A549 (cell line): ENCODE results near the gene PCDHB3. TPM values are rescaled to one million over a fixed set of nuclear protein-coding genes. Genes with fewer than 3 reads are reported as not detected.

Source experiments
- ATAC-seq, 2 experiments: fragments of 200-7000 bp in 1 of 2; fragments of >200 bp in 1 of 2; cut with Nextera tagmentation in 1 of 2; cut with Tn5 transposase in 1 of 2; 3 replicates each; pipeline versions ENCODE4 v1.8.0 to v1.9.1; 2018 to 2020; ENCODE audit warnings: mild to moderate bottlenecking in 1 of 2, moderate library complexity in 1 of 2
- CTCF ChIA-PET: fragments of 300-600 bp; sonication (Branson Sonifier 250); formaldehyde crosslinking; extraction: SDS; loops from one replicate; lab custom pipeline; 2021; ENCODE audit warnings: antibody characterized with exemption, inconsistent platforms; lab: Yijun Ruan, JAX
- POLR2A ChIA-PET: fragments of 350-600 bp; formaldehyde crosslinking; extraction: SDS; loops from one replicate; lab custom pipeline; 2021; ENCODE audit warnings: antibody characterized with exemption, inconsistent platforms; lab: Yijun Ruan, JAX
- DNase-seq, 2 experiments: peaks; one replicate each; pipeline versions ENCODE4 v3.0.0 to v3.0.0-alpha.2; 2011 to 2016; ENCODE audit warnings: low read depth in 1 of 2, low spot score in 1 of 2
- FAIRE-seq: peaks from 2 replicates; lab custom pipeline; 2011; peaks lifted over from hg19 to GRCh38; lab: Jason Lieb, UNC
- H3K27ac ChIP-seq, 2 experiments: fragments of >200 bp; sonication (Bioruptor Twin); formaldehyde crosslinking; 3 replicates each; pipeline ENCODE4 v1.5.1; 2016 to 2017
- H3K4me1 ChIP-seq: fragments of >200 bp; sonication (Bioruptor Twin); formaldehyde crosslinking; 3 replicates; pipeline ENCODE4 v1.6.1; 2016
- H3K4me2 ChIP-seq: fragments of >200 bp; sonication (Bioruptor Twin); formaldehyde crosslinking; 3 replicates; pipeline ENCODE4 v1.6.1; 2016
- H3K4me3 ChIP-seq: fragments of >200 bp; sonication (Bioruptor Twin); formaldehyde crosslinking; 3 replicates; pipeline ENCODE4 v1.5.1; 2016
- H3K9me3 ChIP-seq: fragments of >200 bp; sonication (Bioruptor Twin); formaldehyde crosslinking; 3 replicates; pipeline ENCODE4 v1.6.1; 2016
- BHLHE40 ChIP-seq: IDR thresholded peaks from 2 replicates; pipeline ENCODE4 v1.6.1; 2012; ENCODE audit warnings: low read depth, low read length, inconsistent platforms
- CBX8 ChIP-seq: fragments of 200-600 bp; sonication (generic); IDR thresholded peaks from 2 replicates; pipeline ENCODE4 v1.6.1; 2016
- CHD2 ChIP-seq: fragments of 150-350 bp; IDR thresholded peaks from 2 replicates; pipeline ENCODE4 v1.6.1; 2014; ENCODE audit warnings: low read length; ENCODE audit not compliant: partially characterized antibody
- CHD4 ChIP-seq: fragments of 200-600 bp; sonication (generic); IDR thresholded peaks from 2 replicates; pipeline ENCODE4 v1.6.1; 2016; ENCODE audit warnings: antibody characterized with exemption, mild to moderate bottlenecking, borderline replicate concordance
- E2F6 ChIP-seq: IDR thresholded peaks from 2 replicates; pipeline ENCODE4 v1.6.1; 2012; ENCODE audit warnings: low read depth, borderline replicate concordance
- EHF ChIP-seq: fragments of 250-450 bp; sonication (Bioruptor Pico); IDR thresholded peaks from 2 replicates; pipeline ENCODE4 v1.5.0; 2020; ENCODE audit warnings: mild to moderate bottlenecking
- EHMT2 ChIP-seq: fragments of 200-600 bp; sonication (generic); IDR thresholded peaks from 2 replicates; pipeline ENCODE4 v1.6.1; 2016; ENCODE audit warnings: antibody characterized with exemption, low read depth, mild to moderate bottlenecking, moderate library complexity
- FOSB ChIP-seq: fragments of 250-450 bp; sonication (Bioruptor Pico); IDR thresholded peaks from 2 replicates; pipeline ENCODE4 v1.5.0; 2020; ENCODE audit warnings: mild to moderate bottlenecking, moderate library complexity
- FOXS1 ChIP-seq: fragments of 250-450 bp; sonication (Bioruptor Pico); IDR thresholded peaks from 2 replicates; pipeline ENCODE4 v1.5.0; 2020; ENCODE audit warnings: mild to moderate bottlenecking, moderate library complexity
- HDAC2 ChIP-seq: fragments of 200-600 bp; sonication (generic); IDR thresholded peaks from 2 replicates; pipeline ENCODE4 v1.6.1; 2016
- HEYL ChIP-seq: fragments of 250-450 bp; sonication (Bioruptor Pico); IDR thresholded peaks from 2 replicates; pipeline ENCODE4 v1.8.0; 2021; ENCODE audit warnings: mild to moderate bottlenecking, moderate library complexity
- HOXA7 ChIP-seq: fragments of 250-450 bp; sonication (Bioruptor Pico); IDR thresholded peaks from 2 replicates; pipeline ENCODE4 v1.5.0; 2020; ENCODE audit warnings: mild to moderate bottlenecking, moderate library complexity
- HOXB5 ChIP-seq: fragments of 250-450 bp; sonication (Bioruptor Pico); IDR thresholded peaks from 2 replicates; pipeline ENCODE4 v1.5.0; 2020; ENCODE audit warnings: mild to moderate bottlenecking, moderate library complexity
- MAX ChIP-seq: IDR thresholded peaks from 2 replicates; pipeline ENCODE4 v1.6.1; 2012
- MAZ ChIP-seq: fragments of 150-350 bp; IDR thresholded peaks from 2 replicates; pipeline ENCODE4 v1.6.1; 2014; ENCODE audit warnings: antibody characterized with exemption, low read depth, low read length, borderline replicate concordance
- MYC ChIP-seq: IDR thresholded peaks from 2 replicates; pipeline ENCODE4 v1.6.1; 2012; ENCODE audit warnings: mild to moderate bottlenecking, inconsistent platforms, low read length, improper control_type of control experiment, borderline replicate concordance
- NPAS2 ChIP-seq: fragments of 250-450 bp; sonication (Bioruptor Pico); IDR thresholded peaks from 2 replicates; pipeline ENCODE4 v1.8.0; 2022; ENCODE audit warnings: mild to moderate bottlenecking, moderate library complexity, borderline replicate concordance
- NR3C1 ChIP-seq: fragments of >200 bp; sonication (Bioruptor Twin); formaldehyde crosslinking; IDR thresholded peaks from 3 replicates; pipeline ENCODE4 v1.6.1; 2017
- PBX3 ChIP-seq: IDR thresholded peaks from 2 replicates; pipeline ENCODE4 v1.6.1; 2012
- PHF8 ChIP-seq: fragments of 200-600 bp; sonication (generic); IDR thresholded peaks from 2 replicates; pipeline ENCODE4 v1.6.1; 2016; ENCODE audit warnings: low read depth, mild to moderate bottlenecking, antibody characterized with exemption, moderate library complexity, borderline replicate concordance
- POLR2A ChIP-seq: IDR thresholded peaks from 2 replicates; pipeline ENCODE4 v1.6.1; 2012; ENCODE audit warnings: mild to moderate bottlenecking, low read length
- RAD21 ChIP-seq, 2 experiments: fragments of >200 bp in 1 of 2; sonication (Bioruptor Twin) in 1 of 2; formaldehyde crosslinking in 1 of 2; IDR thresholded peaks in 1 of 2; conservative IDR thresholded peaks in 1 of 2; 2 replicates in 1 of 2; 3 replicates in 1 of 2; pipeline ENCODE4 v1.6.1; 2012 to 2018; ENCODE audit warnings: inconsistent platforms in 1 of 2
- RARB ChIP-seq: fragments of 250-450 bp; sonication (Bioruptor Pico); IDR thresholded peaks from 2 replicates; pipeline ENCODE4 v1.8.0; 2021; ENCODE audit warnings: mild to moderate bottlenecking, moderate library complexity
- SMC3 ChIP-seq: fragments of >200 bp; sonication (Bioruptor Twin); formaldehyde crosslinking; IDR thresholded peaks from 3 replicates; pipeline ENCODE4 v1.6.1; 2018; ENCODE audit warnings: inconsistent platforms
- TP53 ChIP-seq: fragments of 250-450 bp; sonication (Bioruptor Pico); IDR thresholded peaks from 2 replicates; pipeline ENCODE4 v1.5.0; 2021; ENCODE audit warnings: mild to moderate bottlenecking, moderate library complexity
- ZC3H11A ChIP-seq: fragments of 450-650 bp; IDR thresholded peaks from 2 replicates; pipeline ENCODE4 v1.6.1; 2014; ENCODE audit warnings: antibody characterized with exemption, mild to moderate bottlenecking
- ZFP36 ChIP-seq: fragments of 450-650 bp; IDR thresholded peaks from 2 replicates; pipeline ENCODE4 v1.6.1; 2014; ENCODE audit warnings: borderline replicate concordance; ENCODE audit not compliant: partially characterized antibody
- ZNF302 ChIP-seq: fragments of 250-450 bp; sonication (Bioruptor Pico); IDR thresholded peaks from 2 replicates; pipeline ENCODE4 v1.9.0; 2021; ENCODE audit warnings: inconsistent platforms, mild to moderate bottlenecking, moderate library complexity
- ZSCAN20 ChIP-seq: fragments of 250-450 bp; sonication (Bioruptor Pico); IDR thresholded peaks from 2 replicates; pipeline ENCODE4 v1.8.0; 2022; ENCODE audit warnings: mild to moderate bottlenecking, moderate library complexity
- WGBS: methylation state at CpG from one replicate; pipeline ENCODE4 v1.1.6; 2017; ENCODE audit errors: missing lambda C conversion rate; 5-methylcytosine and 5-hydroxymethylcytosine counted together
- polyA plus RNA-seq, 4 experiments: library from polyadenylated mRNA; depleted of rRNA in 3 of 4; stranded (reverse); fragments of >200 nt; fragmentation: RNase III in 1 of 4; extraction: RNeasy Plus Mini Kit Qiagen cat#74134 plus additional on column Dnase treatment in 1 of 4; gene quantifications; 2 replicates in 3 of 4; 3 replicates in 1 of 4; pipeline ENCODE4 v1.2.3, GENCODE V29; 2011 to 2017
- TF ChIP-seq, protein P1 (sequence below): fragments of 200-600 bp; sonication (generic); IDR thresholded peaks from 2 replicates; pipeline ENCODE4 v1.6.1; 2016; ENCODE audit warnings: antibody characterized with exemption, mild to moderate bottlenecking, moderate library complexity
- TF ChIP-seq, protein P2 (sequence below): fragments of >200 bp; sonication (Bioruptor Twin); formaldehyde crosslinking; IDR thresholded peaks from 2 replicates; pipeline ENCODE4 v1.6.1; 2016

The PCDHB3 gene
- polyA plus RNA-seq, 2 of the 4 experiments (the other 2 are of a cell fraction) = 0.06 to 0.10 TPM

DNA sequence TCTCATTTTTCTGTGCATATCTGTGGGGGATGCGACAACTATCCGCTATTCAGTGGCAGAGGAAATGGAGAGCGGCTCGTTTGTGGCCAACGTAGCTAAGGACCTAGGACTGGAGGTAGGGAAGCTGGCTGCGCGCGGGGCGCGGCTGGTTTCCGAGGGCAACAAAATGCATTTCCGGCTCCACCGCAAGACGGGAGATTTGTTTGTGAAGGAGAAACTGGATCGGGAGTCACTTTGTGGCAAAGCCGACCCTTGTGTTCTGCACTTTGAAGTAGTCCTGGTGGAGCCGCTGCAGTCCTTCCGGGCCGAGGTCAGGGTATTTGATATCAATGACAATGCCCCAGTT lies 48.8 kb upstream of the PCDHB3 start:
- CTCF ChIA-PET = interaction anchor here (0.7 to 2.2 kb wide), 7 partner anchors 10 to 245 kb away, joined by 3 to 9 read pairs (median 4); partner anchors contain the start of genes PCDHA12 and PCDHA8
- H3K27ac ChIP-seq = no peak overlapping the region

GRCh38 chr5:141077826-141078225 lies 22.4 kb upstream of the PCDHB3 start:
- Histone ChIP-seq H3K4me1 (no peaks in the 10 kb centered on the region), H3K4me2 (no peak overlapping the region), H3K4me3 (no peak overlapping the region), H3K9me3 (no peaks in the 10 kb centered on the region), H3K27ac (no peak overlapping the region)
- FAIRE-seq (no peak), DNase-seq (no peak), ATAC-seq (no peak)
- ChIA-PET CTCF (interaction anchor here (0.8 to 1.8 kb wide), 5 partner anchors 8 to 287 kb away, joined by 3 to 4 read pairs (median 3); partner anchors contain the start of genes PCDHB11 and PCDHB2), POLR2A (no interaction called here)
- WGBS = 86% methylated on average over 17 of the region's 17 CpGs
- TF ChIP-seq, protein P1, sequence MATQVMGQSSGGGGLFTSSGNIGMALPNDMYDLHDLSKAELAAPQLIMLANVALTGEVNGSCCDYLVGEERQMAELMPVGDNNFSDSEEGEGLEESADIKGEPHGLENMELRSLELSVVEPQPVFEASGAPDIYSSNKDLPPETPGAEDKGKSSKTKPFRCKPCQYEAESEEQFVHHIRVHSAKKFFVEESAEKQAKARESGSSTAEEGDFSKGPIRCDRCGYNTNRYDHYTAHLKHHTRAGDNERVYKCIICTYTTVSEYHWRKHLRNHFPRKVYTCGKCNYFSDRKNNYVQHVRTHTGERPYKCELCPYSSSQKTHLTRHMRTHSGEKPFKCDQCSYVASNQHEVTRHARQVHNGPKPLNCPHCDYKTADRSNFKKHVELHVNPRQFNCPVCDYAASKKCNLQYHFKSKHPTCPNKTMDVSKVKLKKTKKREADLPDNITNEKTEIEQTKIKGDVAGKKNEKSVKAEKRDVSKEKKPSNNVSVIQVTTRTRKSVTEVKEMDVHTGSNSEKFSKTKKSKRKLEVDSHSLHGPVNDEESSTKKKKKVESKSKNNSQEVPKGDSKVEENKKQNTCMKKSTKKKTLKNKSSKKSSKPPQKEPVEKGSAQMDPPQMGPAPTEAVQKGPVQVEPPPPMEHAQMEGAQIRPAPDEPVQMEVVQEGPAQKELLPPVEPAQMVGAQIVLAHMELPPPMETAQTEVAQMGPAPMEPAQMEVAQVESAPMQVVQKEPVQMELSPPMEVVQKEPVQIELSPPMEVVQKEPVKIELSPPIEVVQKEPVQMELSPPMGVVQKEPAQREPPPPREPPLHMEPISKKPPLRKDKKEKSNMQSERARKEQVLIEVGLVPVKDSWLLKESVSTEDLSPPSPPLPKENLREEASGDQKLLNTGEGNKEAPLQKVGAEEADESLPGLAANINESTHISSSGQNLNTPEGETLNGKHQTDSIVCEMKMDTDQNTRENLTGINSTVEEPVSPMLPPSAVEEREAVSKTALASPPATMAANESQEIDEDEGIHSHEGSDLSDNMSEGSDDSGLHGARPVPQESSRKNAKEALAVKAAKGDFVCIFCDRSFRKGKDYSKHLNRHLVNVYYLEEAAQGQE = no peak
- no peak for TF ChIP-seq NPAS2 (CRISPR knock-in tag)
- no peak for TF ChIP-seq SMC3
- TF ChIP-seq RAD21 (conservative IDR thresholded peaks at IDR 0.05 in 1 of 2, IDR thresholded peaks at IDR 0.05 in 1 of 2) = no peak
- TF ChIP-seq POLR2A = no peak
- no peak for TF ChIP-seq ZSCAN20
- TF ChIP-seq CBX8 = no peak
- TF ChIP-seq ZC3H11A = no peak
- no peak for TF ChIP-seq NR3C1
- TF ChIP-seq HOXA7 (CRISPR knock-in tag) = no peak
- TF ChIP-seq PHF8 = no peak
- no peak for TF ChIP-seq ZFP36
- no peak for TF ChIP-seq HOXB5
- TF ChIP-seq CHD4 = no peak
- no peak for TF ChIP-seq MAX
- no peak for TF ChIP-seq RARB (CRISPR knock-in tag)
- TF ChIP-seq ZNF302 (CRISPR knock-in tag) = no peak
- TF ChIP-seq HEYL (CRISPR knock-in tag) = no peak
- no peak for TF ChIP-seq PBX3

More for the DNA sequence above, 48.8 kb upstream of the PCDHB3 start:
- Histone ChIP-seq H3K4me2 (peak overlapping the region; percentile 70), H3K4me1 (no peaks in the 10 kb centered on the region), H3K9me3 (0 out of 3 replicates have a peak, but pooled peaks cover 7% of the 10 kb centered on the region), H3K4me3 (peak overlapping the region; percentile 42)
- no peak for FAIRE-seq
- DNase-seq = no peak
- TF ChIP-seq TP53 (CRISPR knock-in tag) = no peak
- 14% methylated on average over 19 of the region's 19 CpGs for WGBS
- ATAC-seq = peak in 1 of 2 experiments; percentile 32; a peak in 2 of 6 replicates
- POLR2A ChIA-PET = no interaction called here

DNA sequence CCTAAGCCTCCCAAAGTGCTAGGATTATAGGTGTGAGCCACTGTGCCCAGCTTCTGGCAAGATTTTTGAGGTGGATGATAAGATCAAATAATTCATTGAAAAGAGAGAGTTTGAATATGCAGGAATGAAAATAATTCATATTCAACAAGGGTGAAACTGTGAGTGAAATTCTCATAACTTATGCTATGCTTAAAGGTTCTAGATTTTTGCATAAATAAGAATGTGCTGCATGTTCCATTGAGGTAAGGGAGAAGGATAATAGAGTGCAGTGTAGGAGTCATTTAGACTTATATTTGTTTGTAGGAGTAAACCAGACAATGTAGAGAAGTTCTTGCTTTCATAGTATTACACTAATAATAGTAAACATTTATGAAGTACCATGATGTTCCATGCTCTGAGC lies 18.0 kb upstream of the PCDHB3 start:
- H3K27ac ChIP-seq = no peak overlapping the region
- peaks cover 15% of the 10 kb centered on the region for H3K9me3 ChIP-seq
- CTCF ChIA-PET = interaction anchor here (0.6 to 1.5 kb wide), 4 partner anchors 8 to 723 kb away, joined by 3 to 4 read pairs (median 3); partner anchors contain the start of gene PCDHGA2
- POLR2A ChIA-PET = no interaction called here
- DNase-seq = no peak
- no peaks in the 10 kb centered on the region for H3K4me1 ChIP-seq
- H3K4me2 ChIP-seq = no peak overlapping the region
- H3K4me3 ChIP-seq = no peak overlapping the region
- no peak for ATAC-seq
- no peak for FAIRE-seq
- no peak for TF ChIP-seq FOXS1 (CRISPR knock-in tag)
- no peak for TF ChIP-seq MYC
- no peak for TF ChIP-seq FOSB (CRISPR knock-in tag)
- TF ChIP-seq HOXA7 (CRISPR knock-in tag) = no peak
- TF ChIP-seq E2F6 = no peak
- TF ChIP-seq CHD4 = no peak
- no peak for TF ChIP-seq CHD2
- TF ChIP-seq RARB (CRISPR knock-in tag) = no peak
- no peak for TF ChIP-seq MAZ
- no peak for TF ChIP-seq EHF (CRISPR knock-in tag)
- no peak for TF ChIP-seq NPAS2 (CRISPR knock-in tag)
- TF ChIP-seq HDAC2 = no peak
- no peak for TF ChIP-seq EHMT2
- no peak for TF ChIP-seq BHLHE40
- TF ChIP-seq, protein P2, sequence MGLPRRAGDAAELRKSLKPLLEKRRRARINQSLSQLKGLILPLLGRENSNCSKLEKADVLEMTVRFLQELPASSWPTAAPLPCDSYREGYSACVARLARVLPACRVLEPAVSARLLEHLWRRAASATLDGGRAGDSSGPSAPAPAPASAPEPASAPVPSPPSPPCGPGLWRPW = no peak
- TF ChIP-seq ZC3H11A = no peak
